Forelimb muscle (tissue), 1 donor: ENCODE data around the gene OR13J1. TPM values are rescaled to one million over a fixed set of nuclear protein-coding genes. Genes with fewer than 3 reads are reported as not detected.
"Not testable (repeated sequence)": the region's sequence is repeated elsewhere in the genome, so short reads cannot be mapped to it uniquely, and the experiment has no call there.

Experiments
- DNase-seq: peaks from one replicate; pipeline ENCODE4 v3.0.0-alpha.2; 2013; ENCODE audit warnings: low read depth
- polyA plus RNA-seq: library from polyadenylated mRNA; unstranded; fragments of 120-200 nt; gene quantifications from one replicate; pipeline ENCODE4 v1.2.1, GENCODE V29; 2013; ENCODE audit not compliant: insufficient read length

OR13J1 gene, protein sequence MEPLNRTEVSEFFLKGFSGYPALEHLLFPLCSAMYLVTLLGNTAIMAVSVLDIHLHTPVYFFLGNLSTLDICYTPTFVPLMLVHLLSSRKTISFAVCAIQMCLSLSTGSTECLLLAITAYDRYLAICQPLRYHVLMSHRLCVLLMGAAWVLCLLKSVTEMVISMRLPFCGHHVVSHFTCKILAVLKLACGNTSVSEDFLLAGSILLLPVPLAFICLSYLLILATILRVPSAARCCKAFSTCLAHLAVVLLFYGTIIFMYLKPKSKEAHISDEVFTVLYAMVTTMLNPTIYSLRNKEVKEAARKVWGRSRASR
- polyA plus RNA-seq, result 0.10 TPM

- DNase-seq, result no peak
These were observed at the start of gene OR13J1 for GRCh38 chr9:35870351-35870923. TSS of gene OR13J1 (minus strand) at chr9:35870401. CDS start at chr9:35870401, 0 bp downstream.

GRCh38 chr9:35919212-35920008 is 49.2 kb upstream of the OR13J1 start:
- DNase-seq, result no peak

- DNase-seq, result no peak
These were observed 48.6 kb upstream of the OR13J1 start for GRCh38 chr9:35918780-35919179.

- DNase-seq, result no peak
These were observed 47.1 kb upstream of the OR13J1 start for GRCh38 chr9:35917261-35917660.

GRCh38 chr9:35915681-35916294 is 45.6 kb upstream of the OR13J1 start:
- no peak for DNase-seq

DNA sequence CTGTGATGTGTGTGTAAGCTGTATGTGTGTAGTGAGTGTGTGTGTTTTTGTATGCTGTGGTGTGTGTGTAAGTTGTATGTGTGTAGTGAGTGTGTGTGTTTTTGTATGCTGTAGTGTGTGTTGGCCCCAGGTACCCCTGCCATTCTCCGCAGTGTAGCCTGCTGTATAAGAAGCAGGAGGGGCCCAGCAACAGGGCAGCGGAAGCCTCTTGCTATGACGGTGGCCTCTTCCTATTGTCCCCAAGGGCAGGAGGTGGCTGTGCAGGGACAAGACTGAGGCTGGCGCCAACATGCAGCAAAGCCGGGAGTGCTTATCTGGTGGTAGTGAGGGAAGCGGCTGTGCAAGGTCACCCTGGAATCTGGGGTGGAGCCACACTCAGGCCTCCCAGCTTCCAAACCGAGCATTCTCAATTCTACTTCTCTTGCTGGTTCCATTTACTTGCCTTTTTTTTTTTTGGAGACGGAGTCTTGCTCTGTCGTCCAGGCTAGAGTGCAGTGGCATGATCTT is 44.2 kb upstream of the OR13J1 start:
- no peak for DNase-seq

- not testable (repeated sequence) for DNase-seq
These were observed 43.2 kb upstream of the OR13J1 start for GRCh38 chr9:35913429-35913828.

DNA sequence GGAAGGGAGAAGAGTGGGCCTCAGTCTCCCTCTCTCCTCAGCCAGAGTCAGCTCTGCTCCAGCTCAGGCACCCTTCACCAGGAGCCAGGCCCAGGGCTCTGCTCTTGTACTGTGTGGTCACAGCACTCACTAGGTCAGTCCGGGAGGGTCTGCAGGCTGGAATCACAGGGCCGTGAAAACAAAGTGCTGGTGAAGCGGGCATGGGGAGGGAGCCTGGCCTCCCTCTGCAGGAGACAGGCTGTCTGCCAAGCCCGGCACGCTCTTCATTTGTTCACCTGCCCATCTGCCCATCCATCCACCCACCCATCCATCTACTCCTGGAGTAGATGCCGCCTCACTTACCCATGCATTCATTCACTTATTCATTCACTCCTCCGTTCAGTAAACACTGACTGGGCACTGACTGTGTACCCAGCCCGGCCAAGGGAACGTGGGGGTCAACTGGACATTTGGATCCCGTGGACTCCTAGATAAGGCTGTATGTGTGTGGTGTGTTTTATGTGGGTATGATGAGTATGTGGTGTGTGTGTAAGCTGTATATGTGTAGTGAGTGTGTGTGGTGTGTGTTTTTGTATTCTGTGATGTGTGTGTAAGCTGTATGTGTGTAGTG is 42.7 kb upstream of the OR13J1 start:
- no peak for DNase-seq

- no peak for DNase-seq
These were observed 41.5 kb upstream of the OR13J1 start for GRCh38 chr9:35911690-35912089.

DNA sequence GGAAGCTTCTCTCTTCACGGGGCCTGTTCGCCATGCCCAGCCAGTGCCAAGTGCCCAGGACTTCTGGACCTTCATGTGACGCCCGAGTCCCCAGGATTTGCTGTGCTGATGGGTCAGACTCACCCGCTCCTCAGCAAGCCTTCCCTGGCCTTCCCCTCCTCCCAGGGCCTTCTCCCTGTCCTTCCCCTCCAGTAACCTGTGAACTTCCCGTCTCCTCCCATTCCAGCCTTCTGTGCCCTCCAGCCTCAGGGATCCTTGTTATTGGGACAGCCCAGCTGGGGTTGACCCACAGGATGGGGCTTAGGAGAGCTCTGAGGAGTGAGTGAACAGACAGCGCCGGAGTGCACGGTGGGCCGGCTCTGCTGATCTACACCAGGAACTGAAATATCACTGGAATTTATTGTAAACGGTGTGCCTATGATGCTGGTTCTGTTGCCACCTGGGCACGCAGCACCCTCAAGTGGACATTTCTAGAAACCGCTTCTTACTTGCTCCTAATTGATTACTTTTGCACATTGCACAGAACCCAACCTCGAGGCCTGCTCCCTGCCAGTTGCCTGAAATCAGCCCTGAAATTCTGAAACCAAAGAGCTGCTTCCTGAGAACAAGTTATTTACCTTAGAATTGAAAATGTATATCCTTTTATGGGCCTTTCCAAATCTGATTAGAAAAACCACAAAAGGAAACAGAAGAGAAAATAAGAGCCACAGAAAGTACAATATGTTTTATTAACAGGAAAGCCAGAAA is 40.6 kb upstream of the OR13J1 start:
- no peak for DNase-seq

DNA sequence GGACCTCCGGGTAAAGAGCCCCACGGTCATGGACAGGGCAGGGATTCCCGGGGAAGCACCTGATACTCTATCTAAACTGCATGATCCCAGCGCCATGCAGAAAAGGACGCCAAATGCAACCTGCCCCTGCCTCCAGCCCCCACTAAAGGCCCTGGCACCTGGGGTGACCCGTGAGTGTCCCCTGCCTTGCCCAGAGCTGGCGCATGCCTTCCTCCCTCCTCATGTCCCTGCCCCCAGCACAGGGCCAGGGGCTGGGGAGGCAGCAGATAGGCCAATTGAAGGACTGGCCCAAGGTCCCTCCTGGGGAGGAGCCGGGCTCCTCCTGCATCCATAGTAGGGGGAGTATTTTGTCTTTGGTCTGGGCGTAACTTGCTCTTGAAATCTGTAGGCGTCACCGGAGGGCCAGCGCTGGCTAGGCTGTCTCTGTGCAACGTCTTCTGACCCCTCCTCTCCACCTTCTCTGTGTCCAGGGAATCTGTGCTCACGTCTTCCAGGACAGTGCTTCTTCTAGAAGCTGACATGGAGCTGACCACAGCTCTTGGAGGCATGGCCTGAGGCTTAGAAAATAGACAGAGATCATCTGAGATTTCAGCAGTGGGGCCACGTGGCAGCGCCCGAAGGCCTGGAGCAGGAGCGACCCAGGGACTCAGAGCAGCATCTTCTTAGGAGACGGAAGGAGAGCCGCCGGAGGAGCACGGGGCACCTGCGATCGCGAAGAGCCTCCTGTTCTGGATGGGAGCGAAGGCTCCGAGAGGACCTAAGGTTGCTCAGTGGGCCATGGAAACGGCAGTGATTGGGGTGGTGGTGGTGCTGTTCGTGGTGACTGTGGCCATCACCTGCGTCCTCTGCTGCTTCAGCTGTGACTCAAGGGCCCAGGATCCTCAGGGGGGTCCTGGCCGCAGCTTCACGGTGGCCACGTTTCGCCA is 39.7 kb upstream of the OR13J1 start:
- DNase-seq, result no peak

DNA sequence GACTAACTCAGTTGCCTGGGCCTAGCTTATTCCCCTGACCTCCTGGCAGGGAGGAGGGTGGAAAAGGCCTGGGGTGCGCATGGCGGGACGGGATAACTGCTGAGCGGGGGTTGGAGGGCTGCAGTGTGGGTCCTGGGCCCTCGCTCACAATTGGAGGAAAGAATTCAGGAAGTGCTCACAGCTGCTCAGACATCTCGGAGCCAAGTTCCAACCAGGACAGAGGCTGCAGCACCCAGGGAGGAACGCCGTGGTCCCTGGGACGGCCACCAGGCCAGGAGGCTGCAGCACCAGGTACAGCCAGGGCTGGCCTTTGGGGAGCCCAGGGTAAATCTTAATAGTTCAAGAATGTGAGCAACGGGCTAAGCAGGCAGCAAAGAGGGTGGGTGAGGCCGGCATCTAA is 39.1 kb upstream of the OR13J1 start, which contains the start of gene SPAAR:
SPAAR (plus strand) TSS at position 217 of the 400 bp plus-strand sequence. CDS start 974 bp downstream, outside the sequence.
- no peak for DNase-seq

DNA sequence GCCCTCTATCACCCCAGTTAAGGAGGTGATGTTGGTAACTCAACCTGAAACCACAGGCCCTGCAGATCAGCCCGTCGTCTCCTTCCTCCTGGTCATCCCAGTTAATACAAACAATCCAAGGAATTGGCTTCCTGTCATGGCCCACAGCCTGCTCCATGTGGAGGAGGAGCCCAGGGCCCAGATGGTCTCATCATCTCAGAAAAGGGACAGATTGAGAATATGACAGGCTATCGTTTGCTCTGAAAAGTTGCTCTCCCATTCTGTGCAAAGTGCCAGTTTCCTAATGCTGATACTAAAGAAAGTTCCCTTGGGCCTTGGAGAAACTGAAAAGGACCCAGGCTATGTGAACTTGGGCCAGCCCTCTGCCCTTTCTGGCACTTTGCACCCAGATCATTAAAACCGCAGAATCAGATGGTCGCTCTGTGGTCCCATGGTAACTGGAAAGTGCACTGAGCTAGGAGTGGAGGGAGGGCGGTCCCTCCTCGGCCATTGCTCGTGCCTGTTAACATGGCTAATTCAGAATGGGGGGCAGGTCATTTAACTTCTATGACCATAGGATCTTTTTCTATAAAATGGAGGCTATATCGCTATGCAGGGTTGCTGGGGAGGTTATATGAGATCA is 38.4 kb upstream of the OR13J1 start:
- no peak for DNase-seq

GRCh38 chr9:35907711-35908503 is 37.7 kb upstream of the OR13J1 start:
- DNase-seq, result peak; percentile 80

DNA sequence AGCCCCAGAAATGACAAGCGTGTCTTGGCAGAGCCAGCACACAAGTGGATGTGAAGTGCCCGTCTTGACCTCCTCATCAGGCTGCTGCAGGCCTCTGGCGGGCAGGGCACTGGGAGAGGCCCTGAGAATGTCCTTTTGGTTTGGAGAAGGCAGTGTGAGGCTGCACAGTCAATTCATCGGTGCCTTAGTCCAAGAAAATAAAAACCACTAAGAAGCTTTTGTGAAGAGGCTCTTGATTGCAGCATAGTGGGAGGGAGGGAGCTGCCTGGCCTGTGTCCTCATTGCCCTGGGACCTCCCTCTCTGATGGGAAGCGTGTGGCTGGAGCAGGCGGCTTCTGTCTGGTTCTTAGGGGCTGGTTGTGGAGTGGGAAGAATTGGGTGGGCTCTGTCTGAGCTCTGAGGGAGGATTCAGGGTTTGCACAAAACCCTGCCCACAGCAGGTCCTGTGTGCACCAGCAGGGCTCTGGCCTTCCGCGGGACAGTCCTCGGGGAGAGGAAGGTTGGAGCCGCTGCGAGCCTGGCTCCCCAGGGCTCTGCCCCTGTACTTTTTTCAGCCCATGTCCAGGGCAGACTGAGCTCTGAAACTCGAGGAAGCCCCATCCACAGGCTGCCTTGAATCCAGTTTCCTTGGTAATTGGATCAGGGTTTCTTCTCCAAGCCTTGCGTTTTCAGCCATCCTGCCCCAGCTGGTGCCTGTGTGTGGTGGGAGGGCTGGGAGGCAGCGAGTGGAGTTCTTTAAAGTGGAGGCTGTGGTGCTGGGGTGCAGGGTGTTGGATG is 36.9 kb upstream of the OR13J1 start:
- no peak for DNase-seq

GRCh38 chr9:35905912-35906679 is 35.9 kb upstream of the OR13J1 start, which contains the start of gene HRCT1:
TSS of gene HRCT1 (plus strand) at chr9:35906202. CDS start at chr9:35906288, 86 bp downstream.
- DNase-seq, result no peak
